Body of pancreas (tissue), 4 donors: ENCODE results near the gene UMPS.

Experiments used
- CTCF ChIP-seq, 7 experiments: fragments of 450-650 bp in 4 of 7; fragments of 200-600 bp in 3 of 7; sonication (generic) in 3 of 7; IDR thresholded peaks; one replicate each; pipeline ENCODE4 v1.5.1; 2016 to 2019; ENCODE audit warnings: antibody characterized with exemption in 7 of 7
- POLR2A ChIP-seq, 3 donors: fragments of 450-650 bp; IDR thresholded peaks; one replicate each; pipeline ENCODE4 v1.6.1; 2016; ENCODE audit warnings: antibody characterized with exemption in 3 of 3, mild to moderate bottlenecking in 2 of 3

DNA sequence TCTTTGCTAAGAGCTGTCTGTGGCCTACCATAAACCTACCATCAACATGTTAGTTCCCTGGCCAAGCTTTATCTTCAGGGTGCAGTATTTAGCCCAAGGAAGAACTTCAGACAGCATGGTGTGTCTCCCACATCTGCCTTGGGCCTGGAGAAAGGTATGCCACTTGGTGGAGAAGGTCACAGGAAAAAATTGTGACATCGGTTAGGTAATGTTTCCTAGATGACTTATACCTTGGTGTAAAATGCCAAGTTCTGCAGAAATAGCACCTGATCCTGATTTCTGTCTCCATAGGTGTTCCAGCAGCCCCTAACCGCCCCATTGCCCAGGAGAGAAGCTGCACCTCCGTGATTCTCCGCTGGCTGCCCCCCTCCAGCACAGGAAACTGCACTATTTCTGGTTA is 33.0 kb upstream of the UMPS start:
- TF ChIP-seq CTCF (IDR thresholded peaks at IDR 0.05) (no peak), POLR2A (IDR thresholded peaks at IDR 0.05) (no peak)
